GM23248 (cell line): ENCODE data around the gene SLC66A1. TPM values are rescaled to one million over a fixed set of nuclear protein-coding genes. Genes with fewer than 3 reads are reported as not detected.

Experiments used
- DNase-seq: peaks from one replicate; pipeline ENCODE4 v3.0.0-alpha.2; 2015
- H2AFZ ChIP-seq: fragments of 200-600 bp; sonication (generic); 2 replicates; pipeline ENCODE4 v1.6.1; 2016; ENCODE audit warnings: antibody characterized with exemption
- H3F3A ChIP-seq: fragments of 200-600 bp; sonication (generic); 2 replicates; pipeline ENCODE4 v1.6.1; 2016; ENCODE audit warnings: mild to moderate bottlenecking, antibody characterized with exemption, mixed run types; ENCODE audit not compliant: insufficient read depth
- H3K27ac ChIP-seq: fragments of 200-600 bp; sonication (generic); 2 replicates; pipeline ENCODE4 v1.5.1; 2016; ENCODE audit warnings: mild to moderate bottlenecking
- H3K27me3 ChIP-seq: fragments of 200-600 bp; sonication (generic); replicated peaks from 2 replicates; pipeline ENCODE4 v1.6.1; 2016; ENCODE audit warnings: mild to moderate bottlenecking; ENCODE audit not compliant: insufficient read depth
- H3K36me3 ChIP-seq: fragments of 200-600 bp; sonication (generic); 2 replicates; pipeline ENCODE4 v1.6.1; 2016; ENCODE audit warnings: low read depth, mild to moderate bottlenecking
- H3K4me1 ChIP-seq: fragments of 200-600 bp; sonication (generic); 2 replicates; pipeline ENCODE4 v1.6.1; 2016; ENCODE audit warnings: mild to moderate bottlenecking; ENCODE audit not compliant: insufficient read depth
- H3K4me2 ChIP-seq: fragments of 200-600 bp; sonication (generic); one replicate; pipeline ENCODE4 v1.6.1; 2016; ENCODE audit warnings: mild to moderate bottlenecking; ENCODE audit not compliant: unreplicated experiment
- H3K4me3 ChIP-seq: fragments of 200-600 bp; sonication (generic); 2 replicates; pipeline ENCODE4 v1.5.1; 2016; ENCODE audit warnings: mild to moderate bottlenecking
- H3K79me2 ChIP-seq: fragments of 200-600 bp; sonication (generic); 2 replicates; pipeline ENCODE4 v1.6.1; 2016; ENCODE audit warnings: mild to moderate bottlenecking; ENCODE audit not compliant: insufficient read depth
- H3K9ac ChIP-seq: fragments of 200-600 bp; sonication (generic); 2 replicates; pipeline ENCODE4 v1.6.1; 2016; ENCODE audit warnings: mild to moderate bottlenecking
- H3K9me2 ChIP-seq: fragments of 200-600 bp; sonication (generic); 2 replicates; pipeline ENCODE4 v1.6.1; 2016; ENCODE audit warnings: mixed run types, mild to moderate bottlenecking, moderate library complexity; ENCODE audit not compliant: insufficient read depth
- H3K9me3 ChIP-seq: fragments of 200-600 bp; sonication (generic); one replicate; pipeline ENCODE4 v1.6.1; 2017; ENCODE audit warnings: low read depth
- H4K20me1 ChIP-seq: fragments of 200-600 bp; sonication (generic); 2 replicates; pipeline ENCODE4 v1.6.0; 2016; ENCODE audit not compliant: insufficient read depth
- EZH2 ChIP-seq: fragments of 200-600 bp; sonication (generic); IDR thresholded peaks from 2 replicates; pipeline ENCODE4 v1.6.1; 2018; ENCODE audit warnings: antibody characterized with exemption, mild to moderate bottlenecking; ENCODE audit not compliant: insufficient read depth, poor library complexity, severe bottlenecking
- EZH2phosphoT487 ChIP-seq: fragments of 200-600 bp; sonication (generic); IDR thresholded peaks from 2 replicates; pipeline ENCODE4 v1.6.1; 2018; ENCODE audit warnings: antibody characterized with exemption, moderate library complexity, mild to moderate bottlenecking, low read depth; ENCODE audit not compliant: insufficient read depth
- WGBS, 2 experiments: methylation state at CpG; one replicate each; pipeline ENCODE4 v1.1.6; 2015 to 2017; ENCODE audit warnings: low lambda C conversion rate in 2 of 2, low coverage in 1 of 2; ENCODE audit errors: missing lambda C conversion rate in 2 of 2; 5-methylcytosine and 5-hydroxymethylcytosine counted together
- in situ Hi-C: fragments of 300-500 bp; cut with MboI; formaldehyde crosslinking; loops from 2 replicates; pipeline ENCODE4 v1.15.0; 2020
- polyA plus RNA-seq: library from polyadenylated mRNA; unstranded; fragments of >200 nt; fragmentation: Nextera tagmentation; extraction: Ambion mirVana; gene quantifications from 2 replicates; pipeline ENCODE4 v1.2.1, GENCODE V29; 2016
- total RNA-seq: library from RNA; depleted of rRNA; stranded (reverse); fragments of >200 nt; shearing (Covaris generic); gene quantifications from 2 replicates; pipeline ENCODE4 v1.2.3, GENCODE V29; 2014

The SLC66A1 gene
- total and polyA plus RNA-seq, 2 experiments from 2014 or later, result 13.5 to 16.2 TPM

DNA sequence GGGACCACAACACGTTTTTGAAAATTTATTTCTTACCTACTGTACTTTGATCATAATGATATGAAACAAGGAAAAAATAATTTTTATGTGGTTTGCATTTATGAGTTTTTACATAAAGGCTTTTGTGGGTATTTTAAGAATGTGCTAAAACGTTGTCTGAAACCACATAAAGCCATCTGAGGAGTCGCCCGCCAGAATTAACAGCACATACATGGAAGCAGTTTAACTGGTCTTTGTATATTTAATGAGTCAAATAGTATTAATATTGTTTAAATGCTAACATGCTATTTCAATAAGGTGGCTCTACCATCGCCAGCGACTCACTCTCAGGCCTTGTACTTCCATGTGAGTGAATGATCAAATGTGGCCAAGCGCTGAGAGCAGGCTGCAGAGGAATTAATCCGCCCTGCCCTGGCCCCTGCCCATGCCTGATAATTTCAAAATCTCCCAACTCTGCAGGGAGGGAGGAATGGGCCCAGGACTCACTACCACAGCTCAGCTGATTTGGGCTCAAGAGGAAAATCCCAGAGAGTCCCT lies 49.6 kb downstream of the SLC66A1 start:
- WGBS, 2 experiments, result 27 to 29% methylated on average over 8 of the region's 8 CpGs
- peaks cover 10% of the 10 kb centered on the region for H3F3A ChIP-seq

DNA sequence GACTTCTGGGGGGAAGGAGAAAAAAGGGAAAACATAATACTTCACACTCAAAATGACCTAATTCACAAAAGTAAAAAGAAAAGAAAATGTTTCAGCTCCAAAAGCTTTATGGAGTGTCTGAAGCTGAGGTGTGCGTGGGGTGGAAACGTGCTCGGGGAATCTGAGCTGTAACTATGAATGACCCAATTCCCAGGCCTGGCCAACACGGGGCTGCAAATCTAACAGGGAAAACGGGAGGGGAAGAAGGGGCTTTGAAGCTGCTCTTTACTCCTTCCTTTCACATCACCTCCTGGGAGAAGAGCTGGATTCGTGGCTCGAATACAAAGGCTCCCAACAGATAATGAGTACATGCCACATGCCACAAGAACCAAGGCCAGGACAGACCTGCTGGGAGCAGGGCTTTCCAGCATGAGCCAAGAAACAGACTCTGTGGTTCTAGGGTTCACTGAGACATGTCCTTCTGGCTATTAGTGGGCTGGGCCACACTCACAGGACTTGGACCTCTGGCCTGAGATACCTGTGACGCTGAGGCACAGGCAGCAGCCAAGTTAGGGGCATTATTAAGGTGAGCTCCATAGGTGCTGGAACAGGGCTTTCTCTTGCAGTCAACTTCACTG lies 51.5 kb downstream of the SLC66A1 start:
- Histone ChIP-seq H3K9me3 (no peaks in the 10 kb centered on the region), H3K4me3 (no peak overlapping the region), H3K4me1 (peaks cover 19% of the 10 kb centered on the region), H3K27me3 (no peaks in the 10 kb centered on the region), H3K79me2 (peaks cover 99% of the 10 kb centered on the region), H2AFZ (no peak overlapping the region), H3K9ac (no peak overlapping the region), H3K27ac (peak overlapping the region; percentile 29; the same call in 1 of the 2 replicates), H3F3A (peaks cover 10% of the 10 kb centered on the region), H3K36me3 (peaks cover 4% of the 10 kb centered on the region; the same call in 1 of the 2 replicates), H3K9me2 (no peaks in the 10 kb centered on the region), H4K20me1 (no peaks in the 10 kb centered on the region), H3K4me2 (no peak overlapping the region)
- in situ Hi-C loops, result no loop called here
- TF ChIP-seq EZH2phosphoT487 (no peak), EZH2 (no peak)
- peak; percentile 21 for DNase-seq
- WGBS, 2 experiments, result 52 to 54% methylated on average over 8 of the region's 8 CpGs

More for the DNA sequence above, 49.6 kb downstream of the SLC66A1 start:
- Histone ChIP-seq H2AFZ (no peak overlapping the region), H3K27me3 (no peaks in the 10 kb centered on the region), H3K9me2 (no peaks in the 10 kb centered on the region), H4K20me1 (no peaks in the 10 kb centered on the region), H3K4me1 (peaks cover 19% of the 10 kb centered on the region), H3K27ac (peak overlapping the region; percentile 24), H3K9ac (no peak overlapping the region), H3K79me2 (peaks cover 99% of the 10 kb centered on the region), H3K4me2 (no peak overlapping the region), H3K9me3 (no peaks in the 10 kb centered on the region), H3K4me3 (no peak overlapping the region), H3K36me3 (peaks cover 4% of the 10 kb centered on the region; the same call in 1 of the 2 replicates)
- in situ Hi-C loops, result no loop called here
- TF ChIP-seq EZH2 (no peak), EZH2phosphoT487 (no peak)
- DNase-seq, result peak; percentile 72

DNA sequence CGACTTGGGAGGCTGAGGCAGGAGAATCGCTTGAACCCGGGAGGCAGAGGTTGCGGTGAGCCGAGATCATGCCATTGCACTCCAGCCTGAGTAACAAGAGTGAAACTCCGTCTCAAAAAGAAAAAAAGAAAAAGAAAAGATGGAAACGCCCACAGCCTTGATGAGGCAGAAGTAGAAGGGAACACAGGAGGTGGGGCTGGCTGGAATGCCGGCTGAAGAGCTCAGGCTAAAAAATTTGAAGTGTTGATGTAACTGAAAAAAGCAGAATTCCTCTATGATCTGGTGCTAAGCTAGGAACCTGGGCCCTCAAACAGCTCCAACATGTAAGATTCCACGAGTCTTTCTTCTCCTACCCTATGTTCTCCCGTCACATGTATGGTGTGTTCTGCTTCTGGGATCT lies 53.6 kb downstream of the SLC66A1 start:
- Histone ChIP-seq H3K27ac (0 out of 2 replicates have a peak overlapping the region, but pooled peaks have one; percentile 36), H4K20me1 (no peaks in the 10 kb centered on the region), H3K27me3 (no peaks in the 10 kb centered on the region), H3K36me3 (no peaks in the 10 kb centered on the region; the same call in 1 of the 2 replicates), H3K9ac (no peak overlapping the region), H3K4me1 (peaks cover 20% of the 10 kb centered on the region), H3K4me2 (no peak overlapping the region), H2AFZ (no peak overlapping the region), H3K9me2 (no peaks in the 10 kb centered on the region), H3K79me2 (peaks cover 99% of the 10 kb centered on the region), H3K9me3 (no peaks in the 10 kb centered on the region), H3F3A (peaks cover 10% of the 10 kb centered on the region), H3K4me3 (no peak overlapping the region)
- WGBS, 2 experiments, result 35 to 41% methylated on average over 7 to 10 of the region's 10 CpGs
- TF ChIP-seq EZH2 (no peak), EZH2phosphoT487 (no peak)
- peak; percentile 75 for DNase-seq
- in situ Hi-C loops, result no loop called here

DNA sequence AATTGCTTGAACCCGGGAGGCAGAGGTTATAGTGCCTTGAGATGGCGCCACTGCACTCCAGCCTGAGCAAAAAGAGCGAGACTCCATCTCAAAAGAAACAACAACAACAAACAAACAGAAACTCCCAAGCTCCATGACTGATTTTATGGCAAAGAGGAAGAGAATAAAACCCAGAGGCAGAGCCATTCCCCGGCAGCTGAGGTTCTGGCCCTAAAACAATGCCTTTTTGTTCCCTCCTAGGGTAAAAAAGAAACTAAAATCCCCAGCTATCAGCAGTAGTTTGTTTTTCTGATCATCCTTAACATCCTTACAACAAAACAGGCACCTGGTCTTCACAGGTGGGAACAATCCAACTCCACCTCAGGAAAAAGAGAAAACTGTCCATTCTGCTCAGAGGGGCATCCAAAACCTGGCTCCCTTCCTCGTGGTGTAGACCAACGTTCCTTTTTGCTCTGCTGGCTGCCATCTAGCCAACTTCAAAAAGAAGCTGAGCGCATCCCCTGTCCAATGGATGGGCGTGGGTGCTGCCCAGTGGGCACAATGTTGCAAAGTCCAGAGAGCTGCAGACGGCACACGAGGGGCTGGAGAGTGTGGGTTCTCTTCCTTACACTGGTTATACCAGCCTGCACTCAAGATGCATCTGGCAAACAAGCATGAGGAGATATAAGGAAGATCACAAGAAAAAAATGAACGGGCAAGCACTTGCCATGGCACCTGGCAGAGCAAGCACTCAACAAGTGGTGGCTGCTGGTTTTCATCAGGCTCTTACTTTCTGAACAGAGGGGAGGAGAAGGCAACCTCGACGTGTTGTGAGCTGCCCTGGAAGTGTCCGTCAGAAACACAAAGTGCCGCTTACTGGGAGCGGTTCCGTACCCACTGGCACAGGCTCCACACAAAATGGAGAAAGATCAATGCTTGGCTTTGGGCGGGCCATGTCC lies 54.7 kb downstream of the SLC66A1 start:
- Histone ChIP-seq H3K9me2 (no peaks in the 10 kb centered on the region), H3K36me3 (no peaks in the 10 kb centered on the region; the same call in 1 of the 2 replicates), H3K27me3 (no peaks in the 10 kb centered on the region), H3F3A (peaks cover 10% of the 10 kb centered on the region; the same call in 1 of the 2 replicates), H3K27ac (no peak overlapping the region), H3K79me2 (peaks cover 99% of the 10 kb centered on the region), H3K4me3 (no peak overlapping the region), H3K4me2 (no peak overlapping the region), H4K20me1 (no peaks in the 10 kb centered on the region), H3K9ac (no peak overlapping the region), H3K4me1 (peaks cover 17% of the 10 kb centered on the region), H2AFZ (no peak overlapping the region), H3K9me3 (no peaks in the 10 kb centered on the region)
- in situ Hi-C loops, result no loop called here
- DNase-seq, result no peak
- TF ChIP-seq EZH2 (no peak), EZH2phosphoT487 (no peak)
- 69 to 71% methylated on average over 18 of the region's 18 CpGs for WGBS, 2 experiments
